ENCODE results near the gene SEC14L2.
"Not testable (repeated sequence)": the region's sequence is repeated elsewhere in the genome, so short reads cannot be mapped to it uniquely, and the experiment has no call there.

SEC14L2 gene

DNA sequence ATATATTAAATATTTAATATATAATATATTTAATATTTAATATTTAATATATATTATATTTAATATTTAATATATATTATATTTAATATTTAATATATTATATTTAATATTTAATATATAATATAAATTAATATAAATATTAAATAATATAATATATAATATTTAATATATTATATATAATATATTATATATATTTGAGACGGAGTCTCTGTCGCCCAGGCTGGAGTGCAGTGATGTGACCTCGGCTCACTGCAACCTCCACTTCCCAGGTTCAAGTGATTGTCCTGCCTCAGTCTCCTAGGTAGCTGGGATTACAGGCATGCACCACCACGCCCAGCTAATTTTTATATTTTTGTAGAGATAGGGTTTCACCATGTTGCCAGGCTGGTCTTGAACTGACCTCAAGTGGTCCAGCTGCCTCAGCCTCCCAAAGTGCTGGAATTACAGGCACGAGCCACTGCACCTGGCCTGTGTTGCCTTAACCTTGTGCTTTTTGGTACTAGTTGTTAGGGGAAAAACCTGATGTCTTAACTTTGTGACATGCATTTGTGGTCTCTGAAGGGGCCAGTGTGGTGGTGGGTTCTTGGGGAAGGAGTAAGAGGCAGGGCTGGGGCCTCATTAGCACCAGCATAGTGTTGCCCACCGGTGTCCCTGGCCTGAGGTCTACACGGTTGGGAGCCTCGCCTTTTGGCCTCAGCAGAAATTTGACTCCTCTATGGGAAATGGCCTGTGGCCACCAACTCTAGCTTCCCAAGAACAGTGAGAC is 58.4 kb downstream of the SEC14L2 start:
- no peak for DNase-seq (ENCODE audit: low read depth in 2 of 2)

GRCh38 chr22:30457981-30458380 is 61.2 kb downstream of the SEC14L2 start:
- no peak for DNase-seq (ENCODE audit: low read depth in 2 of 2)

GRCh38 chr22:30459181-30460052 is 62.6 kb downstream of the SEC14L2 start:
- no peak for DNase-seq (ENCODE audit: low read depth in 2 of 2)

DNA sequence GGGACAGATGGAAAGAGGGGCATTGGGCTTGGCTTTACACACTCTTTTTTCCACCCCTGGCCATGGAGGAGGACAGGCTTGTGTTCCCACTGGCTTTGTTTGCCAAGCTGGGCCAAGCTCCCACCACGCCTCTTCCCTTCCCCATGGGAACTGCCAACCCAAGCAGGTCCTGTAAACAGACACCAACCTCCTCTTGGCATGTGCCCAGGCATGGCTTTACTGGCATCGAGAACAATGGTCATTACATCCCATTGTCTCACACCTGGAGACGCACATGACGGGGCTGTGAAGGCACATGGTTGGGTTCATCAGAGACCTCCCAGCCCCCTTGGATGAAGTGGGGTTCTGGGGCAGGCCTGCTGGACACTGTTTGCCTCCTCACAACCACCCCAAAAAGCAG is 63.3 kb downstream of the SEC14L2 start:
- DNase-seq (ENCODE audit: low read depth in 2 of 2): no peak

DNA sequence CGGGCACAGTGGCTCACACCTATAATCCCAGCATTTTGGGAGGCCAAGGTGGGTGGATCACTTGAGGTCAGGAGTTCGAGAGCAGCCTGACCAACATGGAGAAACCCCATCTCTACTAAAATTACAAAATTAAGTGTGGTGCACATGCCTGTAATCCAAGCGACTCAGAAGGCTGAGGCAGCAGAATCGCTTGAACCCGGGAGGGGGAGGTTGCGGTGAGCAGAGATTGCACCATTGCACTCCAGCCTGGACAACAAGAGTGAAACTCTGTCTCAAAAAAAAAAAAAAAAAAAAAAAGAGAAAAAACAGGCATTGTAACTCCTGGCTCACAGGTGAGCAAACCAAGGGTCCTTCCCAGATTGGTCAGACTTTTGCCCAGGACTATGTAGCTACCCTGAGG is 63.7 kb downstream of the SEC14L2 start:
- DNase-seq (ENCODE audit: low read depth in 2 of 2): not testable (repeated sequence)

DNA sequence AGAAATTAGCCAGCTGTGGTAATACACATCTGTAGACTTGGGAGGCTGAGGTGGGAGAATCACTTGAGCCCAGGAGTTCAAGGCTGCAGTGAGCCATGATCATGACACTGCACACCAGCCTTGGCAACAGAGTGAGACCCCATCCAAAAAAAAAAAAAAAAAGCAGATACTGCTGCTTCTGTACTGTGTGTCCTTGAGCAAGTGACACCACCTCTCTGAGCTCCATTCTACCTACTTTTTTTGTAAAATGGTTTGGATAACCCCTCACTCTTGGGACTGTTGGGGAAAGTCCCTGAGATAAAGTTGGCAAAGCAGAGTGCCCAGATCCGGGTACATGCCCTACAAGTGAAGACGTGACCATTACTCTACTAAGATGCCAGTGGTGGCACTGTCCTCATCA is 72.3 kb downstream of the SEC14L2 start:
- no peak for DNase-seq (ENCODE audit: low read depth in 2 of 2)

DNA sequence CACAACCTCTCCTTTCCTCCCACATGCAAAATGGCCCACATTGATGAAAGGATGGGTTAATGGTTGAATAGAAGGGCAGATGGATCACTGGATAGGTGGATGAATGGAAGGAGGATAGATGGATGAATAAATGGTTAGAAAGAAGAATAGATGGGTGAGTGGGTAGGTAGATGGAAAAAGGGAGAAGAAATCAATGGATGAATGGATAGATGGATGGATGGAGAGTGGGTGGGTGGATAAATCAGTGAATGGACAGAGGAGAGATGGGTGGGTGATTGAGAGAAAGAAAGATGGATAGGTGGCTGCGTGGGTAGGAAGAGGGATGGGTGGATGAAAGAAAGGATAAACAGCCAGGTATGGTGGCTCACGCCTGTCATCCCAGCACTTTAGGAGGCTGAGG is 73.8 kb downstream of the SEC14L2 start:
- DNase-seq (ENCODE audit: low read depth in 2 of 2): no peak

GRCh38 chr22:30471616-30472318 is 74.9 kb downstream of the SEC14L2 start, which contains the start of gene SEC14L3:
SEC14L3 (minus strand) TSS chr22:30472017; CDS start chr22:30471958, 59 bp downstream.
- no peak for DNase-seq (ENCODE audit: low read depth in 2 of 2)

GRCh38 chr22:30472994-30473720 is 76.3 kb downstream of the SEC14L2 start:
- DNase-seq (ENCODE audit: low read depth in 2 of 2): no peak

GRCh38 chr22:30474121-30474520 is 77.3 kb downstream of the SEC14L2 start:
- DNase-seq (ENCODE audit: low read depth in 2 of 2): no peak

Measured in stimulated activated CD4-positive, alpha-beta T cell treated with anti-CD3 and anti-CD28 coated beads, Interleukin-1b, Interleukin-23, amount 100 ng/mL, for 1 hour (primary cell).